Stimulated activated effector memory CD8-positive, alpha-beta T cell treated with anti-CD3 and anti-CD28 coated beads, Interleukin-12 subunit alpha, Interleukin-12 subunit beta, amount 100 ng/mL, for 72 hours (primary cell): ENCODE measurements around the gene HOXD3.

Experiments used
- ATAC-seq: fragments of 150-1000 bp; cut with Tn5 transposase; 2 replicates; pipeline ENCODE4 v1.10.0; 2021
- DNase-seq, 2 donors: peaks; one replicate each; pipeline ENCODE4 v3.0.0; 2021 to 2022; ENCODE audit warnings: low spot score in 2 of 2
- H3K27ac Mint-ChIP-seq: one replicate; pipeline ENCODE4 v1.8.0; 2022; ENCODE audit warnings: mild to moderate bottlenecking, mixed read lengths
- H3K36me3 Mint-ChIP-seq: one replicate; pipeline ENCODE4 v1.8.0; 2022; ENCODE audit warnings: mild to moderate bottlenecking, mixed read lengths
- H3K4me1 Mint-ChIP-seq: one replicate; pipeline ENCODE4 v1.8.0; 2022; ENCODE audit warnings: mixed read lengths
- H3K4me3 Mint-ChIP-seq: one replicate; pipeline ENCODE4 v1.8.0; 2022; ENCODE audit warnings: mild to moderate bottlenecking, mixed read lengths
- H3K9me3 Mint-ChIP-seq: one replicate; pipeline ENCODE4 v1.8.0; 2022; ENCODE audit warnings: mixed read lengths

HOXD3 gene

GRCh38 chr2:176172007-176172894, 15.1 kb downstream of the HOXD3 start:
- no peaks in the 10 kb centered on the region for H3K9me3 Mint-ChIP-seq
- peaks cover 10% of the 10 kb centered on the region for H3K4me1 Mint-ChIP-seq
- no peak overlapping the region for H3K27ac Mint-ChIP-seq
- no peak for DNase-seq
- ATAC-seq, result no peak
- no peak overlapping the region for H3K4me3 Mint-ChIP-seq
- H3K36me3 Mint-ChIP-seq, result no peaks in the 10 kb centered on the region

GRCh38 chr2:176172895-176173566, 15.9 kb downstream of the HOXD3 start:
- ATAC-seq, result no peak
- H3K36me3 Mint-ChIP-seq, result no peaks in the 10 kb centered on the region
- no peak for DNase-seq
- no peak overlapping the region for H3K4me3 Mint-ChIP-seq
- H3K9me3 Mint-ChIP-seq, result no peaks in the 10 kb centered on the region
- no peak overlapping the region for H3K27ac Mint-ChIP-seq
- H3K4me1 Mint-ChIP-seq, result peaks cover 10% of the 10 kb centered on the region

- Mint-ChIP-seq H3K36me3 (no peaks in the 10 kb centered on the region), H3K27ac (no peak overlapping the region)
- ATAC-seq, result no peak
These were observed 16.7 kb downstream of the HOXD3 start for GRCh38 chr2:176173567-176174381.

GRCh38 chr2:176174382-176174823, 17.3 kb downstream of the HOXD3 start:
- Mint-ChIP-seq H3K4me3 (no peak overlapping the region), H3K36me3 (no peaks in the 10 kb centered on the region), H3K9me3 (no peaks in the 10 kb centered on the region), H3K4me1 (peaks cover 10% of the 10 kb centered on the region), H3K27ac (no peak overlapping the region)
- ATAC-seq (no peak), DNase-seq (no peak)

More at GRCh38 chr2:176173567-176174381, 16.7 kb downstream of the HOXD3 start:
- Mint-ChIP-seq H3K4me1 (peaks cover 10% of the 10 kb centered on the region), H3K4me3 (no peak overlapping the region), H3K9me3 (no peaks in the 10 kb centered on the region)
- DNase-seq, result no peak

- Mint-ChIP-seq H3K36me3 (no peaks in the 10 kb centered on the region), H3K9me3 (no peaks in the 10 kb centered on the region), H3K4me3 (peak overlapping the region; percentile 21), H3K27ac (no peak overlapping the region), H3K4me1 (peaks cover 10% of the 10 kb centered on the region)
- DNase-seq, result no peak
- ATAC-seq, result peak; percentile 48
These were observed 18.0 kb downstream of the HOXD3 start for GRCh38 chr2:176174824-176175708.

GRCh38 chr2:176175709-176176607, 18.9 kb downstream of the HOXD3 start:
- ATAC-seq (no peak), DNase-seq (no peak)
- Mint-ChIP-seq H3K9me3 (no peaks in the 10 kb centered on the region), H3K4me3 (no peak overlapping the region), H3K4me1 (peaks cover 10% of the 10 kb centered on the region), H3K36me3 (no peaks in the 10 kb centered on the region), H3K27ac (no peak overlapping the region)

GRCh38 chr2:176177580-176178037, 20.5 kb downstream of the HOXD3 start:
- Mint-ChIP-seq H3K27ac (no peak overlapping the region), H3K4me3 (peak overlapping the region; percentile 16), H3K4me1 (peaks cover 3% of the 10 kb centered on the region), H3K36me3 (no peaks in the 10 kb centered on the region), H3K9me3 (no peaks in the 10 kb centered on the region)
- ATAC-seq (no peak), DNase-seq (no peak)

- ATAC-seq (peak; percentile 50), DNase-seq (no peak)
- Mint-ChIP-seq H3K4me3 (peak overlapping the region; percentile 16), H3K4me1 (no peaks in the 10 kb centered on the region), H3K27ac (no peak overlapping the region), H3K9me3 (no peaks in the 10 kb centered on the region), H3K36me3 (no peaks in the 10 kb centered on the region)
These were observed 21.1 kb downstream of the HOXD3 start for GRCh38 chr2:176178038-176178756.

- Mint-ChIP-seq H3K9me3 (no peaks in the 10 kb centered on the region), H3K36me3 (no peaks in the 10 kb centered on the region), H3K27ac (no peak overlapping the region), H3K4me3 (peak overlapping the region; percentile 16), H3K4me1 (no peaks in the 10 kb centered on the region)
- DNase-seq, result no peak
- ATAC-seq, result no peak
These were observed 21.7 kb downstream of the HOXD3 start for GRCh38 chr2:176178757-176179295.

- DNase-seq (no peak), ATAC-seq (no peak)
- no peaks in the 10 kb centered on the region for H3K36me3 Mint-ChIP-seq
- H3K27ac Mint-ChIP-seq, result no peak overlapping the region
- H3K4me3 Mint-ChIP-seq, result no peak overlapping the region
- H3K4me1 Mint-ChIP-seq, result no peaks in the 10 kb centered on the region
- peaks cover 2% of the 10 kb centered on the region for H3K9me3 Mint-ChIP-seq
These were observed 24.4 kb downstream of the HOXD3 start for GRCh38 chr2:176181551-176181950.

- Mint-ChIP-seq H3K36me3 (no peaks in the 10 kb centered on the region), H3K9me3 (peaks cover 2% of the 10 kb centered on the region), H3K4me1 (peaks cover 7% of the 10 kb centered on the region), H3K27ac (no peak overlapping the region), H3K4me3 (no peak overlapping the region)
- DNase-seq (no peak), ATAC-seq (no peak)
These were observed 25.6 kb downstream of the HOXD3 start for GRCh38 chr2:176182671-176183070.

GRCh38 chr2:176184749-176185148, 27.6 kb downstream of the HOXD3 start:
- no peak overlapping the region for H3K4me3 Mint-ChIP-seq
- DNase-seq, result no peak
- peaks cover 2% of the 10 kb centered on the region for H3K9me3 Mint-ChIP-seq
- no peaks in the 10 kb centered on the region for H3K36me3 Mint-ChIP-seq
- no peak for ATAC-seq
- H3K4me1 Mint-ChIP-seq, result peaks cover 22% of the 10 kb centered on the region
- no peak overlapping the region for H3K27ac Mint-ChIP-seq

- Mint-ChIP-seq H3K4me3 (no peak overlapping the region), H3K4me1 (peaks cover 25% of the 10 kb centered on the region), H3K36me3 (no peaks in the 10 kb centered on the region), H3K27ac (no peak overlapping the region), H3K9me3 (peaks cover 2% of the 10 kb centered on the region)
- ATAC-seq (no peak), DNase-seq (no peak)
These were observed 28.9 kb downstream of the HOXD3 start for GRCh38 chr2:176186024-176186423.
